Left renal pelvis (tissue), 4 donors: Measurements from ENCODE around the gene CACNA2D3. TPM values are rescaled to one million over a fixed set of nuclear protein-coding genes. Genes with fewer than 3 reads are reported as not detected.

Source experiments
- DNase-seq, 4 donors: peaks; one replicate each; pipeline ENCODE4 v3.0.0-alpha.2; 2013; ENCODE audit warnings: low read depth in 4 of 4, low spot score in 3 of 4
- polyA plus RNA-seq, 4 donors: library from polyadenylated mRNA; unstranded; fragments of 120-200 nt; gene quantifications; one replicate each; pipeline ENCODE4 v1.2.1, GENCODE V29; 2013; ENCODE audit not compliant: insufficient read length in 4 of 4

Gene CACNA2D3
- polyA plus RNA-seq, 4 donors, result 1.6 to 3.2 (median 2.3) TPM

DNA sequence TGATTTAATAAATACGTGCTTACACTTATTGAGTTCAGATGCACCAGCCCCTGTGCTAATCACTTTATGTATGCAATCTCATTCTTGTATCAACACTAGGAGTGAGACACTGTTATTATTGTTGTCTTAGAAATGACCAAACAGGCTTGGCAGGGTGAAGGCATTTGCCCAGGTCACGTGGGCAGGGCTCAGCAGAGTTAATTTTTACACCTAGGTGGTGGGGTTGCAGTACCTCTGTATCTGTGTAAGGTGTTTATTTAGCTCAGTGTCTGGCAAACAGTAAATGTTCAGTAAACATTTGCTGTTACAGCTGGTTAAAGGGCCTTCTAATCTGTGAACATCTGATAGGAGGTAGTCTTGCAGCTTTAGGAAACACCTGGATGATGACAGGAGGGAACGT lies 200.0 kb downstream of the CACNA2D3 start:
- DNase-seq, result peak in 1 of 4 donors; percentile 24

DNA sequence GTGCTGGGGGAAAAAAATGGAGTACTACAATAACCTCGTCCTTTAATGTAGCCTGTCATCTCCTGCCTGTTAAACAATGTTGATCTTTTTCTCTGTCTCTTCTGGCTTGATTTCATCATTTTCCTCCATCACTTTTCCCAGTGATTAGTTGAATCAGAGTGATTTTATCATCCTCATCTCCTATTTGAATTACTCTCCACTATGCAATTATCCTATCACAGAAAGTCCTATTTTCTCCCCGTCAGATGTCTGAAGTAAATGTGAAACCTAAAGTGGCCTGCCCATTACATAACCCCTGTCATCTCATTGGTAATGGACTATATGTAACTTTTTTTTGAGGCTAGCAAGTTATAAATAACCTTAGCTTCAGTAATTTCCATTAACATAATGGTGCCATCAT lies 201.8 kb downstream of the CACNA2D3 start:
- DNase-seq, result no peak

DNA sequence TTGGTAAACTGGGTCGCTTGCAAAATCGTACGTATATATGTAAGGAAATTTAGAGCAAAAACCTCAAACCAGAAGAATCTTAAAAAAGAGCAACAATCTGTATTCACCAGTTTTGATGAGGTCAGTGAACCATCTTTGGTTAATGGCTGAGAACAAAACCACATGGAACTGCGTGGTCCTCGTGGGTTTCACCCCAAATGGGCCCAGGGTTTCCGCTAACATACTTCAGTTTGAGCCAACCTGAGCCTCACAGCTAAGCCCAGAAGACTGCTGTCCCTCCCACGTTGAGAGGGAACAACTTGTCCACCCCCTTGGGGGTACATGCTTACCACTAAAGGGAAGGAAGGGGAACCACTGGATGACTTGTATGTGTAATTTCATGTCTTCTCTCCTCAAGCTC lies 204.6 kb downstream of the CACNA2D3 start:
- no peak for DNase-seq

DNA sequence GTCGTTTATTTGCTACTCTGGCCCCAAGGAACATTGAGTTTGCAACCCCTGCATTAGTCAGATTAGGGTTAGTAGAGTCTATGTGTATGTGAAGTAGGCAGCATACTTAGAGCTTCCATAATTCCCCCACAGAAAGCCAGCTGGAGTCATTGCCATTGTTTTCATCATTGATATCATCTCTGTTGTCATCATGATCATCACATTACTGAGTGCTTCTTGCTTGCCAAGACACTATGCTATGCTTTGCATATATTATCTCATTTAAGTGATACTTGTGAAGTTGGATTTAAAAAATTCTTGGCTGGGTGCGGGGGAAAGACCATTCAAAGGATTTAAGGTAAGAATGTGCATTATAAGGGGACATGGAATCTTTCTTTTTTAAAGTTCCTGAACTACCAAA lies 209.0 kb downstream of the CACNA2D3 start:
- DNase-seq, result no peak

DNA sequence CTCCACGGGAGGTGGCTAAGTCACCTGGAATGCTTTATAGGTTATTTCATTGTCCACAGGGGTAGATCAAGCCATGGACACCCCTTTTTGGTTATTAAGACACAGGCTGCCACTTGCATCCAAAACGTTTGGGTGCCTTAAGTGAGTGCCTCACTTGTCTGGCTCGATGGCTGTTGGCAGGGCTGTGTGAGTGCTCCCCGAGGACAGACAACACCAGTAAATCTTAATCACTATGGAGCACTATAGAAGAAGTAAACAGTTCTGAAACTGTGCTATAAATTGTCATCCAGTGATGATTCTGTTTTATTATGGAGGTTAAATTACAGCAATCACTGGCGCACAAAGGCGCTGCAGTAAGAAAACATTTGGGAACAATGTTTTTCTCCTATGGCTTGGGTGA lies 215.5 kb downstream of the CACNA2D3 start:
- no peak for DNase-seq

DNA sequence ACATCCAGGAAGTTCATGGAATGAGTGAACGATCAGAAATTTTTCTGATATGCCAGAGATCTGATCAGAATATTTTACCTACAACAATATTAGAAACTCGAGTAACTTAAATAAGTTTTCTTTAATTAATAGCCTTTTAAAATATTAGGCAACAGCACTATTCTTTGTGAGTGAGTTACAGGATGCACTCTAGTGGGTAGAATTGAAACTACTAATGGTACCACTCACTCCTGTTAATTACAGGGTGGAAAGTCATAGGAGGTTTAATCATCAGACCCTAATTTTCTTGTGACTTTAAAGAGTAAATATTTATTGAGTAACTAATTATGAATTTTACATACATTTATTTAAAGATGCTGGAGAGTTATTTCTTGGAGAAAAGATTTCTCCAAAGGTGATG lies 217.3 kb downstream of the CACNA2D3 start:
- no peak for DNase-seq

DNA sequence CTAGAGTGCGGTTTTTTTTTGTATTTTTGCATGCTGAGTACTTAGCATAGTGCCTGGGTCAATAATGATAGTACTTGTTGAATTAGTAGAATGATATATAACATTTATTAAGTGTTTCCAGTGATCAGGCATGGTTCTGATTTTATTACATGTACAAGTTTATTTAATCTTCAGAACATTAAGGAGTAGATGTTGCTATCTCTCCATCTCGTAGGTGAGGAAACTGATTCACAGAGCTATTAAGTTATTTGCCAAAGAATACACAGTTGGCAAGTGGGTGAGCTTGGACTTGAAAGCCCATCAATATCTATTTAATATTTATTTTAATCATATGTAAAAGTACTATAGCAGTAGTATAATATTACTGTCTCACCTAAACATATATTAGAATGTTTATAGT lies 219.5 kb downstream of the CACNA2D3 start:
- DNase-seq, result no peak

DNA sequence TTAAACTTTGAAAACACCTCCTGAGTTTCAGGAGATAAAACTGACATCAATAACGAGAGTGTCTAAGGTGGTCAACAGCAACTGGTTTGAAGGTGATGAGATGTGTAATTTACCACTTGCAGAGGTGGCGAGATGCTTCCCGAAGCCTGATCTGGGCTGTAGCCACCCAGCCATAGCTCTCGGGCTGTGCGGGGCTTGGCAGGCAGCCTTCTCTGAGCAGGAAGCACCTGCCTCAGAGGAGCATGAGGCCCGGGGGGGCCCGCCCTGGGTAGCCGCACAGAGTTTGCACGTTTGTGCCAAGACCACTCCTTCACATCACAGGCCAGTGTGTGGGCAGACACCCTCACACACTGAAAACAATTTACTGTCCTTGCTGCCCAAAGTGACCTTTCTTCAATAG lies 220.3 kb downstream of the CACNA2D3 start:
- DNase-seq, result no peak

DNA sequence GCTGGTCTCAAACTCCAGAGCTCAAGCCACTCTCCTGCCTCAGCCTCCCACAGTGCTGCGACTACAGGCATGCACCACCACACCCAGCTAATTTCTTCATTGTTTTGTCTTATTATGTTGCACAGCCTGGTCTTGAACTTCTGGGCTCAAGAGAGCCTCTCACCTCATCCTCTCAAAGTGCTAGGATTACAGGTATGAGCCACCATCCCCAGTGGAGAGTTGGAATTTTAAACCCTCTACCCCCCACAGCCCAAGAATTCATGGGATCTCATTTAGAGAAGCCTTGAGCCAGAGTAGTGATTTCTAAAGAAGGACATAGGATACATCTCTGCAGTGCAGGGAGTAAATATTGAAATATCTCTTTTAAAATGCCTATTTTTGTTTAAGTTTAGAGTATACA lies 221.1 kb downstream of the CACNA2D3 start:
- no peak for DNase-seq

DNA sequence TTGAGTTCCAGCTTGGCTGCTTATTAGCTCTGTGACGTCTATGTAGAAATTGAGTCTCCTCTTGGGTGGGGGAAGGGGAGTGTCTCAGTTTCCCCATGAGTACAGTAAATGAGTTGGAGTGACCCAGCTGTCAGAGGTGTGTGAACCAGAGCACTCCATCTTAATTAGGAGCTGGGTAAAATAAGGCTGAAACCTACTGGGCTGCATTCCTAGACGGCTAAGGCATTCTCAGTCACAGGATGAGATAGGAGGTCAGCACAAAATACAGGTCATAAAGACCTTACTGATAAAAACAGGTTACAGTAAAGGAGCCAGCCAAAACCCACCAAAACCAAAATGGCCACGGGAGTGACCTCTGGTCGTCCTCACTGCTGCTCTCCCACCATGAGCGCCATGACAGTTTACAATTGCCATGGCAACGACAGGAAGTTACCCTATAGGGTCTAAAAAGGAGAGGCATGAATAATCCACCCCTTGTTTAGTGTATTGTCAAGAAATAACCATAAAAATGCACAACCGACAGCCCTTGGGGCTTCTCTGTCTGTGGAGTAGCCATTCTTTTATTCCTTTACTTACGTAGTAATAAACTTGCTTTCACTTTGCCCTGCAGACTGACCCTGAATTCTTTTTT lies 222.4 kb downstream of the CACNA2D3 start:
- no peak for DNase-seq

DNA sequence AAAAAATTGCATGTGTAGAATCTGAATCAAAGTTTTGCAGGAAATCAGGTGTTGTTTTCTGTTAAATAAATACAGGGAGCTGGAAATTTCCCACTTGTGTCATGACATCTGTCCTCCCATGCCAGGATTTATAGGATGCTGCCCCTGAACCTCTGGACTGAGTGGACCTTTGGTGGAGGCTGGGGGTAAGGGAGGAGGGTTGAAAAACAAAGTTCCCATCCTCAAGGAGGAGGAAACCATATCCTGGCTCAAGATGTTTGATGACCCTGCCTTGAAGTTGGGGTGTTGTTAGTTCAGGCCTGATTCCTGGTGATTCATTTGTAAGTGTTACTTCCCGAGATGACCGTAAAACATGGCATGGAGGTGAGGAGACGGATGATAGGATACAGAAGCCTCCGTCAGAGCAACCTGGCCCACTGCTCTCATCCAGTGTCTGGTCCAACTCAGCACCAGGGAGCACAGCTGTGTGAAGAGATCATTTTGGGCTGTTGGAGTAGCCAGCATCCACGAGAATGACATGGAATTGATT lies 223.6 kb downstream of the CACNA2D3 start:
- DNase-seq, result no peak

DNA sequence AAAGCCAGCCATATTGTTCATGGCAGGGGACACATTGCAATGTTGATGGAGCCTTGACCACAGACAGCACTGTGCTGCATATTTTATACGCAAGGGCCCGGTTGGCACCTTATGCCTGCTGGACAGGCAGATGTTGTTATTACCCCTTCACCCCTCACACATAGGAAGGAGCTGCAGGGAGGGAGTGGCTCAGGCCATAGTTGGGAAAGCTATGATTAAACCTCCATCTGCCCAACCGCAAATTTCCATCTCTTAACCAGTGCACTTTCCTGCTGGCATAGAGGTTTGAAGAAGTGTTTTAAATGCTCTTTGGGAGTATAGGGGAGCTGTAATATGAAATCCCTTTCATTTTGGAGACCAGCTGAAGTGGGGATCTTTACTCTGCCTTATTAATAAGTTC lies 224.7 kb downstream of the CACNA2D3 start:
- DNase-seq, result no peak

DNA sequence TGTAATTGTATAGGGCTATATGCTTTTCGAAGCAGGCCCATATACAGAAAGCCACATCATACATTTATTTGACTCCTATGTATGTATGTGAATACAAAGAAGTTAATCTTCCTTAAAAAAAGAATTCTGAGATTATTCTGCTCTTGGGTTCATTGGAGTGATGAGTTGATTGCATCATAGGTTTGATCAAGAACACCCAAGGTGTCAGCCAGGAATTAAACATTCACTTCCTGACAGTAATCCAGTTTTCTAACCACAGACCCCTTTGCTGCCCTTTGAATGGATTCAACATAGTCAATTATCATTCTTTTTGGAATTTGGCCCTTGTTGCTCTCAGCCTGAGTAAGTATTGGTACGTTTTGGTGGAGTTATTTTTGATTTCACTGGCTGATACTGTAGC lies 225.6 kb downstream of the CACNA2D3 start:
- DNase-seq, result no peak

DNA sequence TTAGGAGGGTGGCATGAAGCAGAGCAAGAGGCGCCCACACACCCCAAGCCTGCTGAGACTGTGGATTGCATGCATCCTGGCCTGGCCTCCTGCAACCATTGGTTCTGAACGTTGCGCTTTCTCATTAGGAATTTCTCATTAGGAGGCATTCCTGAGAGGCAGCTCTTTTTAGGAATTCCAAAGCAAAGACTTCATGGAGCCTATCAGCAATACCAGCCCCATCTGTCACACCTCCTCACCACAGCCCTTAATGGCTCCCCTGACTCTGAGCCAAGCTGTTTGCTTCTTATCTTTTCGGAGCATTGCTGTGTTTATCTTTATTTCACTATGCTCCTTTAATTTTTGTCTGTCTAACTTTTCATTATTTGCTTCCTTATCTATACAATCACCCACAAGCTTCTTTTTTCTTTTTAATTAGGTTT lies 226.9 kb downstream of the CACNA2D3 start:
- no peak for DNase-seq

DNA sequence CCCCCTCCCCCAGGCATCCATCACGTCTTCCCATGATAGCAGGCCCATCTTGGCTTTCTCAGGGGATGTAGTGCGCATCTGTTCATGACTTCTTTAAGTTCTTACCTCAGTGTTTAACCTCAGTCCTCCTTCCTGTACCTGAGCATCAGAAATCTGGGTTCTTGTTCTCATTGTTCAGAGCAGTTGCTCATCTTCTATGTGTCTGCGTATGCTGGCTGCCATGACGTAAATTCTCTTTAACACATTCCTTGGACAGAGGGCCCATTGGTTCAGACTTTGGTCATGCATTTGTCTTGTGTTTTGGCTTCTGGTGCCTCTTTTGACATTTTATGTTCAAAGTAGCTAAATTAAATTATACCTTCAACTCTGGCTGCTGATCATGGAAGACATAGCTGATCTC lies 227.3 kb downstream of the CACNA2D3 start:
- no peak for DNase-seq

DNA sequence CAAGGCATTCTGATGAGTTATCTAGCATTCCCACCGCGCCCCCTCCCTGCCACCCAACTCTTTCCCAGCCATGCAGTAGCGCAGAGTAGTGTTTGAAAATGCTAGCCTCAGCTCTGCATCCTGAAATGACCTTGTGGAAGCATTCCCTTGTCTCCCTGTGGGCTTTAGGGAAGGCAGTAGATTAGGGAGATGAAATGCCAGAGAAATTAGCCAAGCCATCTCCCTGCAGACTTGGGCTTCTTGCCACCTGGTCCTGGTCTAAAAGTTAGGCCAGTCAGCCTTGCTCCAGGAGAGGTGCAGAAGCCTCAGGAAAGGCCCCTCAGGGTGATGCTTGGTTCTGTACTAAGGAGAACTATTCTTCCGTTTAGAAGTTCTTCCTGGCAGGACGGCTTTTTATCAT lies 231.2 kb downstream of the CACNA2D3 start:
- DNase-seq, result no peak

DNA sequence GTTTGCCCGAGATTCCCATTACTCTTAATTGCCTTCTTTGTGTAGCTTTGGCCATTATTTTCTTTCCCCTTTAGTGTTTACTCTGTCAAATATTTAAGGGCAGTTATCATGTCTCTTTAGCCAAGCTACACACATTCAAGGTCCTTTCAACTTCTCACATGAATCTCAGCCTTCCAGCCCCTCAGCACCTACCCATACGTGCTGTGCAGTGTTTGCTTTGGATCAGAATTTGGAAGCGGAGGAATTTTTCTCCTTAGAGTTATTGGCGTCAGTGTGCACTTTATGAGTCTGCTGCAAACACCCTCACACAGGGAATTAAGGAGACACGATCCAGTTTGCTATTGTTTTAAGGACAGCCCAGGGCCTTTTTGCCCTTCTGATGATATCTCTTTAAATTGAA lies 231.6 kb downstream of the CACNA2D3 start:
- no peak for DNase-seq

DNA sequence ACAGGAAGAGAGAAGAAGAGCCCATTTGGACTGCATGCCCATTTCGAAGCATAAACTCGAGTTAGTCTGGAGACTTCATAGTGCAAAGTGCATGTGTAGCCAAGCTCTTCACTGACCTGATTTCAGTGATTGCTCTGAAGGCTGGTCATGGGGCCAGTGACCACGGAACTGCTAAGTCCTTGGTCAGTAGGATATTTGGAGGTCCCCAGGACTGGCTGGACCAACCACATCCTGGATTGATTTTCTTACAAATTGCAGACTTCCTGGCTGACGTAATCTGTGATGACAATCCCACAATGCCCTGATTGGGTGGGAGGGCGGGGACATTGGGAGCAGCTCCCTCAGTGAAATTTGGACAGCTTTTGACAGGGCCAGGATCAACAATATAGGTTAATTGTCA lies 233.4 kb downstream of the CACNA2D3 start:
- DNase-seq, result no peak

DNA sequence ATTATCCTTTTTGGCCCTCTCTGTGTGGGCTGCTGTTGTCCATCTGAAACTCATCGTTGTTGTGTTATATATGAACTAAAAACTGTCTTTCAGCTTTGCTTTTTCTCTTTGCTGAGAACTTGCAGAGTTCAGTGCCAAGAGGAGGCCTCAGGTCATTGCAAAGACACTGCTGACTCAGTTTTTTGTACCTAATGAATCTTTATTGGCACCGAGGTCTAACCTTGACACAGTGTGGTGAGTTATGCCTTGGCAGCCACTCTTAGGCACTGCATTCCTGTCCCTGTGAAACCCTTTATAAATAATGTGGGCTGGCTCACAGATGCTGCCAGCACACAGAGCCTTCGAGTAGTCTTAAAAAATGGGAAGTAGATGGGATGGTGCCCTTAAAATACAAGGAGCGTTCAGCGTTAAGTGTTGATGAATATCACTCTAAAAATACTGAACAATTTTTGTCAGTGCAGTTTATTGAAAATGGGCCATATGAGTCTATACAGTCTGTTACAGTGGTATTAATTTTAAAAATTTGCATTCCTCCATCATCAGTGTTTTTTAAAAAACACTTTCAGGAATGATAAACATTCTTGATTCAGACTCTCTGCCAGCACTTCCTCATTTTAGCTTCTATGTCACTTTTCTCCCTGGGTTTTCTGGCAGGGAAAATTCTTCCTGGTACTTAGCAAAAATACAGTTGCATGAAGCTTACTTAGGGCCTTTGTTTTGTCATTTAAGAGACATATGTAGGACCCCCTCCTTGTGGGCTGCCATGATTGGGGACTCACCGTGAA lies 234.1 kb downstream of the CACNA2D3 start:
- DNase-seq, result no peak

DNA sequence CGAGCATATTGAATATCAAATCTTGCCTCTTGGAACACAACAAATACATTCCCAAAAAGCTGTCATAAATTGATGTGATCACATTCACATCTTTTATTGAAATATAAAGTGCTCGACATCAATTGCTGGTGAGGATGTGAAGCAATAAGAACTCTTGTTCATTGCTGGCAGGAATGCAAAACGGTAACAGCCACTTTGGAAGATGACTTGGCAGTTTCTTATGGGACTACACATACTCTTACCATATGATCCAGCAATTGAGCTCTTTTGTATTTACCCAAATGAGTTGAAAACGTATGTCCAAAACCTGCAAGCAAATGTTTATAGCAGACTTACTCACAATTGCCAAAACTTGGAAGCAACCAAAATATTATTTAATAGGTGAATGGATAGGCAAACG lies 234.9 kb downstream of the CACNA2D3 start:
- DNase-seq, result no peak

DNA sequence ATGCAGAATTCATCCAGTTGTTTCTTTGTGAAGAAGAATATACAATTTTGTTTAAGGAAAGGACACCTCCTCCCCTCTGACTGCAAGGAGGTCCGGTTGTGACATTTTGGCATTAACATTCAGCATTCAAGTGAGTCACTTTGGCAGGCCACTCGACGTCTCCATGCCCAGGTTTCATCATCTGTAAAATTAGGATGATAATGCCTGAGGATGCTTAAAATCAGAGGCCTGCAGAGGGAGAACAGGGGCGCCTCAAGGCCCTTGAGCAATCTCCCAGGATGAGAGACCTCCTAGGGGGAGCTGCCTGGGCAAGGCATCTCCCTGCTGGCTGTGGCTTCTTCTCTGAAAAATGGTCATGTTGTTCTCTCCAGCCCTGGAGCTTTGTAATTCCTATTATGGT lies 236.0 kb downstream of the CACNA2D3 start:
- no peak for DNase-seq

DNA sequence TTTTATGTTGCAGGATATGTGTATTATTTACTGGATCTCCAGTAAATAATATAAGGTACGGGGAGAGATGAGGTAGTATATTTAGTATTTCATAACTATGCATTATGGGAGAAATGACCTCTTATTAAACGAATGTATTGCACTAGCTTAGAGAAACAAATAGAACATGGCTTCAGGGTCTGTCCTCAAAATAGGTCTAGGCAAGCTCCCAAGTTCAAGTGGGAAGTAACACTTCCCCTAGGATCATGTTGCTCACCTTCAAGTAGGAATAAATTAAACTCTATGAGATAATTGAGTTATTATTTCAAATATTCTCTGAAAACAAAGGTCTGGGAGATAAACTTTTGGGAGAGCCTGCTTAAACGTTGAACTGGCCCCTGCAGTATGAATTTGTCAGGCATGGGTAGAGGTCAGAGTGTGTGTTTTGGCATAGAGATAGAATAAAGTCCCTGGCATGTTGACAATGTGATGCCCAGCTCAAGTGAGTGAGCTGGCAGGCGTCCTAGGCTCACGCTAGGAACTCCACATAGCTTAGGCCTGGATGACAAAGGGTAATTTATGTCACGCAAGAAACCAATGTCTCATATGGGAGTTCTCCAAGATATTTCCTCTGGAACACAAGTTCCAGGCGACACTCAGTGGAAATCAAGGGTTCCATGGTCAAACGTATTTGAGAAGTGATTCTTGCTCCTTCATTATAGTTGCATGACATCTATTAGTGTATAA lies 236.8 kb downstream of the CACNA2D3 start:
- DNase-seq, result no peak
